HEK293 (cell line): ENCODE data around the gene TMEM191C.

ENCODE experiments used
- CTCF ChIA-PET: fragments of 350-600 bp; formaldehyde crosslinking; extraction: SDS; loops from one replicate; lab custom pipeline; 2021; ENCODE audit warnings: antibody characterized with exemption; lab: Yijun Ruan, JAX
- POLR2A ChIA-PET: fragments of 300-600 bp; formaldehyde crosslinking; extraction: SDS; loops from one replicate; lab custom pipeline; 2020; ENCODE audit warnings: antibody characterized with exemption, inconsistent platforms; lab: Yijun Ruan, JAX
- H3K27ac ChIP-seq: fragments of 200-500 bp; sonication (Bioruptor generic); 2 replicates; pipeline ENCODE4 v1.5.1; 2014; ENCODE audit warnings: low read depth, low read length, control low read depth, inconsistent platforms; ENCODE audit errors: extremely low read depth
- H3K36me3 ChIP-seq, 2 experiments: fragments of 200-500 bp in 1 of 2; sonication (Bioruptor generic) in 1 of 2; 1 replicate in 1 of 2; 2 replicates in 1 of 2; pipeline ENCODE4 v1.5.1; 2014 to 2017; ENCODE audit warnings: inconsistent platforms in 2 of 2, low read length in 2 of 2; ENCODE audit not compliant: control insufficient read depth in 2 of 2, insufficient read depth in 1 of 2
- H3K4me1 ChIP-seq: fragments of 200-500 bp; sonication (Bioruptor generic); 2 replicates; pipeline ENCODE4 v1.5.1; 2014; ENCODE audit warnings: mild to moderate bottlenecking, low read length, inconsistent platforms; ENCODE audit not compliant: control insufficient read depth, insufficient read depth
- H3K4me3 ChIP-seq: 2 replicates; pipeline ENCODE4 v1.5.1; 2011; ENCODE audit warnings: low read depth, mild to moderate bottlenecking, control low read depth, low read length, moderate library complexity
- H3K9me3 ChIP-seq: fragments of 200-500 bp; sonication (Bioruptor generic); 2 replicates; pipeline ENCODE4 v1.5.1; 2014; ENCODE audit warnings: low read depth, low read length, inconsistent platforms; ENCODE audit not compliant: control insufficient read depth, insufficient read depth
- GLIS1 ChIP-seq: fragments of 450-650 bp; formaldehyde crosslinking; IDR thresholded peaks from 2 replicates; pipeline ENCODE4 v1.5.1; 2016; ENCODE audit warnings: missing biosample characterization, missing genetic modification characterization
- IKZF3 ChIP-seq: fragments of 450-650 bp; IDR thresholded peaks from 2 replicates; pipeline ENCODE4 v1.5.0; 2018; ENCODE audit warnings: missing biosample characterization, mild to moderate bottlenecking, missing genetic modification characterization, moderate library complexity
- SCRT1 ChIP-seq: fragments of 450-650 bp; formaldehyde crosslinking; IDR thresholded peaks from 2 replicates; pipeline ENCODE4 v1.5.1; 2016; ENCODE audit warnings: missing biosample characterization, missing genetic modification characterization, borderline replicate concordance
- ZBTB20 ChIP-seq: fragments of 450-650 bp; formaldehyde crosslinking; IDR thresholded peaks from 2 replicates; pipeline ENCODE4 v1.5.1; 2016; ENCODE audit warnings: missing biosample characterization, missing genetic modification characterization
- ZBTB8A ChIP-seq: fragments of 450-650 bp; formaldehyde crosslinking; IDR thresholded peaks from 2 replicates; pipeline ENCODE4 v1.5.1; 2016; ENCODE audit warnings: missing biosample characterization, missing genetic modification characterization
- ZIC2 ChIP-seq: fragments of 450-650 bp; formaldehyde crosslinking; IDR thresholded peaks from 2 replicates; pipeline ENCODE4 v1.5.1; 2016; ENCODE audit warnings: missing biosample characterization, missing genetic modification characterization
- ZNF121 ChIP-seq: fragments of 450-650 bp; formaldehyde crosslinking; IDR thresholded peaks from 2 replicates; pipeline ENCODE4 v1.5.1; 2016; ENCODE audit warnings: missing biosample characterization, missing genetic modification characterization
- ZNF221 ChIP-seq: fragments of 450-650 bp; formaldehyde crosslinking; IDR thresholded peaks from 2 replicates; pipeline ENCODE4 v1.5.1; 2017; ENCODE audit warnings: missing biosample characterization, missing genetic modification characterization, borderline replicate concordance
- TF ChIP-seq, protein P1 (sequence below): fragments of 450-650 bp; formaldehyde crosslinking; IDR thresholded peaks from 2 replicates; pipeline ENCODE4 v1.5.1; 2016; ENCODE audit warnings: missing biosample characterization, missing genetic modification characterization
- TF ChIP-seq, protein P2 (sequence below): fragments of 450-650 bp; formaldehyde crosslinking; IDR thresholded peaks from 2 replicates; pipeline ENCODE4 v1.5.1; 2017; ENCODE audit warnings: missing biosample characterization, missing genetic modification characterization
- TF ChIP-seq, protein P3 (sequence below): fragments of 450-650 bp; formaldehyde crosslinking; IDR thresholded peaks from 2 replicates; pipeline ENCODE4 v1.5.1; 2016; ENCODE audit warnings: missing biosample characterization, missing genetic modification characterization
- TF ChIP-seq, protein P4 (sequence below): fragments of 450-650 bp; formaldehyde crosslinking; IDR thresholded peaks from 2 replicates; pipeline ENCODE4 v1.5.1; 2017; ENCODE audit warnings: missing biosample characterization, missing genetic modification characterization

The TMEM191C gene

DNA sequence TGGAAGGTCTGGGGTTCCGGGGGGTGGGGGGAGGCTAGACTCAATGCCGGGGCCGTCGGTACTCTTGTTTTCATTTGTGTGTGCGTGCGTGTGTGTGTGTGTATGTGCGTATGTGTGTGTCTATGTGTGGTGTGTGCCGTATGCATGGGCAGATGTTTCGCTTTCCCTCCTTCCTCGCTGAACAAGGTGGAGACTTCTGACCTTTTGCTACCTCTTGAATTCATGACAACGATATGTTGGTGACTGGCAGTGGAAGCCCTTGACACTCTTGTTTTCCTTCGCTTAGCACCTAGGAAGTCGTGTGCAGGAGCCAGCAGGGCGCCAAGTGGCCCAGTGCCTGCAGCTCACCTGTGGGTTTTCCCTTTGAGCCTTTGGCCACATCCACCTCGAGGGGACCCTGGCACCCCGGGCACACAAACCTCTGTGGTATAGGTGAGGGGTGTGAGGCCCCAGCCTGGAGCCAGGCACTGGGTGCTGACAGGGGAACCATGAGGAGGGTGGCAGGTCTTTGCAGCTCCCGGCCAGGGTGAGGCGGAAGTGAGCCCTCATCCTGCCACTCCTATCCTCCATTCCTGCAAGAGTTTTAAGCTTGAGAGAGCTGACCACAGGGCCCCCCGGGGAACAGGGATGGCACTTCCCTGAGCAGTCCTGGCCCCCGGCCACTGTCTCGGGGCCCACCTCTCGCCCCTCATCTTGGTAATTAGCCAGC is 19.3 kb upstream of the TMEM191C start:
- peaks cover 0 to 47% of the 10 kb centered on the region in 2 experiments; a peak in 1 of 3 replicates for H3K36me3 ChIP-seq
- CTCF ChIA-PET = interaction anchor here (0.5 to 1.0 kb wide), 4 partner anchors 10 to 491 kb away, joined by 3 to 4 read pairs (median 4); no protein-coding TSS in a partner anchor
- H3K4me3 ChIP-seq = no peak overlapping the region
- no peaks in the 10 kb centered on the region for H3K9me3 ChIP-seq
- POLR2A ChIA-PET = no interaction called here
- TF ChIP-seq ZNF121 (tag by site-specific recombination) (no peak), SCRT1 (tag by site-specific recombination) (no peak), ZNF221 (tag by site-specific recombination) (no peak)
- TF ChIP-seq, protein P1, sequence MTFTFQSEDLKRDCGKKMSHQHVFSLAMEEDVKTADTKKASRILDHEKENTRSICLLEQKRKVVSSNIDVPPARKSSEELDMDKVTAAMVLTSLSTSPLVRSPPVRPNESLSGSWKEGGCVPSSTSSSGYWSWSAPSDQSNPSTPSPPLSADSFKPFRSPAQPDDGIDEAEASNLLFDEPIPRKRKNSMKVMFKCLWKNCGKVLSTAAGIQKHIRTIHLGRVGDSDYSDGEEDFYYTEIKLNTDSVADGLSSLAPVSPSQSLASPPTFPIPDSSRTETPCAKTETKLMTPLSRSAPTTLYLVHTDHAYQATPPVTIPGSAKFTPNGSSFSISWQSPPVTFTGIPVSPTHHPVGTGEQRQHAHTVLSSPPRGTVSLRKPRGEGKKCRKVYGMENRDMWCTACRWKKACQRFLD (tag by site-specific recombination) = no peak
- TF ChIP-seq, protein P2, sequence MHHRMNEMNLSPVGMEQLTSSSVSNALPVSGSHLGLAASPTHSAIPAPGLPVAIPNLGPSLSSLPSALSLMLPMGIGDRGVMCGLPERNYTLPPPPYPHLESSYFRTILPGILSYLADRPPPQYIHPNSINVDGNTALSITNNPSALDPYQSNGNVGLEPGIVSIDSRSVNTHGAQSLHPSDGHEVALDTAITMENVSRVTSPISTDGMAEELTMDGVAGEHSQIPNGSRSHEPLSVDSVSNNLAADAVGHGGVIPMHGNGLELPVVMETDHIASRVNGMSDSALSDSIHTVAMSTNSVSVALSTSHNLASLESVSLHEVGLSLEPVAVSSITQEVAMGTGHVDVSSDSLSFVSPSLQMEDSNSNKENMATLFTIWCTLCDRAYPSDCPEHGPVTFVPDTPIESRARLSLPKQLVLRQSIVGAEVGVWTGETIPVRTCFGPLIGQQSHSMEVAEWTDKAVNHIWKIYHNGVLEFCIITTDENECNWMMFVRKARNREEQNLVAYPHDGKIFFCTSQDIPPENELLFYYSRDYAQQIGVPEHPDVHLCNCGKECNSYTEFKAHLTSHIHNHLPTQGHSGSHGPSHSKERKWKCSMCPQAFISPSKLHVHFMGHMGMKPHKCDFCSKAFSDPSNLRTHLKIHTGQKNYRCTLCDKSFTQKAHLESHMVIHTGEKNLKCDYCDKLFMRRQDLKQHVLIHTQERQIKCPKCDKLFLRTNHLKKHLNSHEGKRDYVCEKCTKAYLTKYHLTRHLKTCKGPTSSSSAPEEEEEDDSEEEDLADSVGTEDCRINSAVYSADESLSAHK (tag by site-specific recombination) = peak; percentile 51; the same call in 1 of the 2 replicates
- TF ChIP-seq, protein P3, sequence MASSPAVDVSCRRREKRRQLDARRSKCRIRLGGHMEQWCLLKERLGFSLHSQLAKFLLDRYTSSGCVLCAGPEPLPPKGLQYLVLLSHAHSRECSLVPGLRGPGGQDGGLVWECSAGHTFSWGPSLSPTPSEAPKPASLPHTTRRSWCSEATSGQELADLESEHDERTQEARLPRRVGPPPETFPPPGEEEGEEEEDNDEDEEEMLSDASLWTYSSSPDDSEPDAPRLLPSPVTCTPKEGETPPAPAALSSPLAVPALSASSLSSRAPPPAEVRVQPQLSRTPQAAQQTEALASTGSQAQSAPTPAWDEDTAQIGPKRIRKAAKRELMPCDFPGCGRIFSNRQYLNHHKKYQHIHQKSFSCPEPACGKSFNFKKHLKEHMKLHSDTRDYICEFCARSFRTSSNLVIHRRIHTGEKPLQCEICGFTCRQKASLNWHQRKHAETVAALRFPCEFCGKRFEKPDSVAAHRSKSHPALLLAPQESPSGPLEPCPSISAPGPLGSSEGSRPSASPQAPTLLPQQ (tag by site-specific recombination) = 0 out of 2 replicates have a peak, but pooled peaks have one; percentile 34
- TF ChIP-seq, protein P4, sequence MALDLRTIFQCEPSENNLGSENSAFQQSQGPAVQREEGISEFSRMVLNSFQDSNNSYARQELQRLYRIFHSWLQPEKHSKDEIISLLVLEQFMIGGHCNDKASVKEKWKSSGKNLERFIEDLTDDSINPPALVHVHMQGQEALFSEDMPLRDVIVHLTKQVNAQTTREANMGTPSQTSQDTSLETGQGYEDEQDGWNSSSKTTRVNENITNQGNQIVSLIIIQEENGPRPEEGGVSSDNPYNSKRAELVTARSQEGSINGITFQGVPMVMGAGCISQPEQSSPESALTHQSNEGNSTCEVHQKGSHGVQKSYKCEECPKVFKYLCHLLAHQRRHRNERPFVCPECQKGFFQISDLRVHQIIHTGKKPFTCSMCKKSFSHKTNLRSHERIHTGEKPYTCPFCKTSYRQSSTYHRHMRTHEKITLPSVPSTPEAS = peak; percentile 63; the same call in 1 of the 2 replicates
- no peaks in the 10 kb centered on the region; the same call in 1 of the 2 replicates for H3K4me1 ChIP-seq
- no peak overlapping the region for H3K27ac ChIP-seq

DNA sequence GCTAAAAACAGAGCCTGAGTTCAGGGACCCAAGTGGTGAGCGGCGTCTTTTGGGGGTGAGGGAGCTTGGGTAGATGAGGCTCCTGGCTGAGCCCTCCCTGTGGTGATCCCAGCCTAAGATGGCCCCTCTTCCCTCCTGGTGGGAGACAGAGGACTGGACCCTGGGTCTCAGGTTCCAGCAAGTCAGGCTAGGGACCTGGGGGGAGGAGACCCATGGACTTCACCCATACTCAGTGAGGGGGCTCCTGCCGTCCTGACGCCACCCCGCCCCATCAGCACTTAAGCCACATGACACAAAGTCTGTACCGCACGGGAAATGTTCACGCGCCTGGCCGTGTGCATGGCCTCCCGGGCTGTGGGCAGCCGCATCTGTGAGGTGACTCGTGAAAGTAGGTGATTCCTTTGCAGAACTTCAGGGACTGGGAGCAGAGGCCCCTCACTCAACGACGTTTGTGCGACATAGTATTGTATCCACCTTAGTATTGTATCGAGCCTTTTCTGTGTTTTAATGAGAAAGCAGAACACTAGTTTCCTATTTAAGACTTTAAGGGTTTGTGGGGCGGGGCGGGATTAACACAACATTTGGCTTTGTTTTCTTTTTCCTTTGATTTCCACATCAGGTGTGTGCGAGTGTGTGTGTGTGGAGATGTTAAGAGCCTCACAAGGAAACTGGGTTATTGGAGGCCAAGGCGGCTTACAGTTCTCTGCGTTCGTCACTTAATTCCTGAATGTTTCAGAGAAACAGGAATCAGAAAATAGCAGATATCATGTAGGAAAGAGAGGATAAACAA is 18.4 kb upstream of the TMEM191C start:
- H3K4me3 ChIP-seq = no peak overlapping the region
- TF ChIP-seq IKZF3 (tag by site-specific recombination) (no peak), ZIC2 (tag by site-specific recombination) (peak; percentile 43)
- TF ChIP-seq, all 188 proteins: peak for 1
- no peak overlapping the region for H3K27ac ChIP-seq
- CTCF ChIA-PET = interaction anchor here (0.5 to 0.8 kb wide), 3 partner anchors 9 to 198 kb away, joined by 3 to 4 read pairs (median 4); no protein-coding TSS in a partner anchor
- no peaks in the 10 kb centered on the region for H3K9me3 ChIP-seq
- H3K36me3 ChIP-seq = peaks cover 0 to 41% of the 10 kb centered on the region in 2 experiments; a peak in 1 of 3 replicates
- H3K4me1 ChIP-seq = no peaks in the 10 kb centered on the region; the same call in 1 of the 2 replicates
- POLR2A ChIA-PET = no interaction called here

DNA sequence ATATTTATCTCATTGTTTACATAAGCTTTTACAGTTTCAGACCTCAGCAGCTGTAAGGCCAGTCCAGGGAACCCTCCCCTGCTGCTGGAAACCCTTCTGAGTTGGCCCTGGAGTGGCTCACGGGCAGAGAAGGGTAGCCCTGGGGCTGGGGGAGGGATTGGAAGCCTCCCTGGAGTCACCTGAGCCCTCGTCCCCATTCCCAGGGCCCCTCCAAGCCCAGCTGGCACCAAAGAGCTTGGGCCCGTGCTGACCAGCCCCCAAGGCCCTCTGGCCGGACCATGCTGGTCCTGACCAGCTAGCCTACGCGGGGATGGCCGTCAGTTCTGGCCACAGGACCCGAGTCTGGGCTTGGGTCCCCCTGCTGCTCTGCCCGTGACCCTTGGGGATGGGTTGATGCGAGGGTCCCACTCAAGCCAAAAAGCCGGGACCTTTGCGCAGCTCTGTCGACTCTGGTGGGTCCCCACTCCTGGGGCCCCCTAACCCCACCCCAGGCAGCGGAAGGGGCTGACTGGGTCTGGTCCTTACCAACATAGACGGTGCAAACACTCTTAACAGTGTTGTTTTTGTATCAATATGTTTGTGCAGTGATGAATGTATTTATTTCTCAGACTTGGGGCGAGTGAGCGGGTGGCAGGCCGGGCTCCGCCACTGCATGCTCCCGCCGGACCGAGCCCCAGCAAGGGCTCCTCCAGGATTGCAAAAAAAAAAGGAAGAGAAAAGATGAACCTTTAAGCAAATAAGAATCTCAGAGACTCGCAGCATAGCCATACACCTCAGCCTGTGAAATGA is 17.5 kb upstream of the TMEM191C start:
- H3K36me3 ChIP-seq = peaks cover 0 to 32% of the 10 kb centered on the region in 2 experiments; a peak in 1 of 3 replicates
- no peak overlapping the region for H3K27ac ChIP-seq
- POLR2A ChIA-PET = no interaction called here
- H3K4me3 ChIP-seq = no peak overlapping the region
- H3K9me3 ChIP-seq = no peaks in the 10 kb centered on the region
- CTCF ChIA-PET = no interaction called here
- TF ChIP-seq GLIS1 (peak; percentile 95), ZBTB8A (tag by site-specific recombination) (peak; percentile 9; the same call in 1 of the 2 replicates), ZNF121 (tag by site-specific recombination) (no peak), ZIC2 (tag by site-specific recombination) (peak; percentile 77), ZBTB20 (tag by site-specific recombination) (peak; percentile 54)
- no peaks in the 10 kb centered on the region; the same call in 1 of the 2 replicates for H3K4me1 ChIP-seq
